Adrenal gland (tissue), 5 donors: ENCODE data around the gene LRRC61.

Experiments
- CTCF ChIP-seq, 6 experiments: fragments of 450-650 bp in 4 of 6; fragments of 200-600 bp in 2 of 6; sonication (generic) in 1 of 6; IDR thresholded peaks; 1 replicate in 5 of 6; 2 replicates in 1 of 6; pipeline versions ENCODE4 v1.5.1 to v1.8.0; 2016 to 2021; ENCODE audit warnings: antibody characterized with exemption in 6 of 6, mild to moderate bottlenecking in 2 of 6, moderate library complexity in 1 of 6
- POLR2A ChIP-seq, 2 donors: fragments of 450-650 bp; IDR thresholded peaks; one replicate each; pipeline ENCODE4 v1.6.1; 2017; ENCODE audit warnings: antibody characterized with exemption in 2 of 2, mild to moderate bottlenecking in 2 of 2, moderate library complexity in 1 of 2
- donor health status: DM: no; HTN: no; CAD: no.

- TF ChIP-seq CTCF (IDR thresholded peaks at IDR 0.05), result peak; percentile 46 to 77 (median 56)
- no peak for TF ChIP-seq POLR2A (IDR thresholded peaks at IDR 0.05)
Observed at GRCh38 chr7:150356265-150356897, 33.2 kb downstream of the LRRC61 start.
